ENCODE results near the gene CMTR1.

CMTR1 gene

DNA sequence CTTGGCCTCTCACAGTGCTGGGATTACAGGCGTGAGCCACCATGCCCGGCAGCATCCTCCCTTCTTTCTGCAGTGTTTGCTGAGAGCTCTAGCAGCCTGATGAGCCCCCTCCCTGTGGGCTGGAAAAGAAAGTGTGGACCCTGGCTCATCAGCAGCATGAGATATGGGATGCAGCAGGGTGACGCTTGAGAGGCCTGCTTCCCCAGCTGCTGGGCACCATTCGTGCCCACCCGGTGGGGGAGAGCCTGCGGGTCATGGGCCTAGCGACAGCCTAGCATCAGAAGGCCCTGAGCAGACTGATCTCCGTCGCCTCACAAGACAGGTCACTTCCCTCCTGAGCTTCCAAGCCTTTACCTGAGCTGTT, 82.7 kb downstream of the CMTR1 start:
- Histone ChIP-seq H3K9ac (ENCODE audit: low read length) (no peak overlapping the region), H3K27ac (ENCODE audit: low read depth, low read length) (no peak overlapping the region), H3K27me3 (ENCODE audit: control insufficient read depth, insufficient read depth, low read length) (peaks cover 13% of the 10 kb centered on the region)

DNA sequence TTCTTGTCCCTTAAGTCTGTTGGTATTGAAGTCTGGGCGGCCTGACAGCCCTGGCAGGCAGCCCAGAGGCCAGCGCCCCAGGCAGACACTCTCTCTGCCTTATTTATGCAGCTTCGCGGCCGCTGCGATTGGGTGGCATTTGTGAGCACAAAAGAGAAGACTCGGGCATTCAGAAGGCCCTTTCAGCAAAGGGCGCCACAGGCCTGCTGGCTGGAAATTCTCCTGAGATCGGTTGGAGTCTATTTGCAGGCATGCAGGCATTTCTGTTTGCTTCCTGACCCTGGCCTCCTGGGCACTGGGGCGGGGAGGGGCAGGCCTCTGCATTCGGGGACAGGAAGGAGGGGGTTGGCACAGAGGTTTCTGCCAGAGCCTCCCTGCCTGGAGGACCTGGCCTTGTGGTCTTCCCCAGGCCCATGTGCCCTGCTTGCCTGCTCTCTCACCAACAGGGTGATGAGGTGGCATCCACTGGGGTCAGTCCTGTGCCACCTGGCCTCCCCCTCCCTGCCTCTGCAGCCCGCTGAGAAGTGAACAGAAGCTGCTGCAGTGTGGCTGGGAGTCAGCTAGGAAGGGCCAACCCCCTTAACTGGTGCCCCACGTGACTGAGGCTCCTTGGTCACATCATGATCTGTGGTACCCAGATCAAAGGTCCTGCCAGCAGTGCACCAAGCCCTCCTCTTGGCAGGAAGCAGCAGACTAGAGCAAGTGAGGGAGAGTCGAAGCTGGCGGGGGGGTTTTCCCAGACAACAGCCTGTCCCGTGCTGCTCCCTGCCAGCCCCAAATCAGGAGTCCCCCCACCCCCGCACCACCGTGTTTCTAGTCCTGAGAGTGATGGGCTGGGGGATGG, 83.3 kb downstream of the CMTR1 start:
- H3K4me3 ChIP-seq (ENCODE audit: low read length): no peak overlapping the region
- H3K4me1 ChIP-seq (ENCODE audit: control insufficient read depth, insufficient read depth, low read length): peaks cover 3% of the 10 kb centered on the region
- H3K36me3 ChIP-seq (ENCODE audit: control insufficient read depth, insufficient read depth, low read length): no peaks in the 10 kb centered on the region
- peaks cover 11% of the 10 kb centered on the region for H3K27me3 ChIP-seq (ENCODE audit: control insufficient read depth, insufficient read depth, low read length)
- no peak overlapping the region for H3K9ac ChIP-seq (ENCODE audit: low read length)
- no peak overlapping the region for H3K27ac ChIP-seq (ENCODE audit: low read depth, low read length)

More for the DNA sequence above, 82.7 kb downstream of the CMTR1 start:
- Histone ChIP-seq H3K36me3 (ENCODE audit: control insufficient read depth, insufficient read depth, low read length) (no peaks in the 10 kb centered on the region), H3K4me1 (ENCODE audit: control insufficient read depth, insufficient read depth, low read length) (peaks cover 3% of the 10 kb centered on the region), H3K4me3 (ENCODE audit: low read length) (no peak overlapping the region)

- Histone ChIP-seq H3K27ac (ENCODE audit: low read depth, low read length) (no peak overlapping the region), H3K36me3 (ENCODE audit: control insufficient read depth, insufficient read depth, low read length) (no peaks in the 10 kb centered on the region), H3K4me1 (ENCODE audit: control insufficient read depth, insufficient read depth, low read length) (peaks cover 3% of the 10 kb centered on the region), H3K27me3 (ENCODE audit: control insufficient read depth, insufficient read depth, low read length) (peaks cover 11% of the 10 kb centered on the region), H3K9ac (ENCODE audit: low read length) (no peak overlapping the region), H3K4me3 (ENCODE audit: low read length) (peak overlapping the region; percentile 39)
These were observed 83.9 kb downstream of the CMTR1 start for GRCh38 chr6:37516920-37517405.

DNA sequence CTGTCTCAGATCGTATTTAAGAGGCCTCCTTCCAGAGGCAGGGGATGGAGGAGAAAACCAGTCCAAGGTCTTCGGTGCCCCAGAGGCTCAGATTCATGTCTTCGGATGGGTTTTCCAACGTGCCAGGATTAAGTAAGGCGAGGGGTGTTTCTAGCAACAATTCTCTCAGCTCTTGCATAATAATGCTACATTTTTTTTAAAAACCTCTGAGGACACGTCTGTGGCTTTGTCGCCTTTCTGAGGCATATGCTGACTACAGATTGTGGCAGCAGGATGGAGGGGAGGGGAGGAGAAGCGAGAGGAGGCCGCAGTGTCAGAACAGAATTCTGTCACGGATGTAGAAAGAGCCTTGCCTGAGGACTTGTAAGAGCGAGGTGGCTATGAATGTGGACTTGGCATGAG, 84.4 kb downstream of the CMTR1 start:
- Histone ChIP-seq H3K36me3 (ENCODE audit: control insufficient read depth, insufficient read depth, low read length) (no peaks in the 10 kb centered on the region), H3K27ac (ENCODE audit: low read depth, low read length) (no peak overlapping the region), H3K9ac (ENCODE audit: low read length) (no peak overlapping the region), H3K4me3 (ENCODE audit: low read length) (no peak overlapping the region), H3K4me1 (ENCODE audit: control insufficient read depth, insufficient read depth, low read length) (peaks cover 3% of the 10 kb centered on the region), H3K27me3 (ENCODE audit: control insufficient read depth, insufficient read depth, low read length) (peaks cover 11% of the 10 kb centered on the region)

GRCh38 chr6:37518116-37518515, 85.1 kb downstream of the CMTR1 start:
- no peak overlapping the region for H3K4me3 ChIP-seq (ENCODE audit: low read length)
- no peak overlapping the region for H3K27ac ChIP-seq (ENCODE audit: low read depth, low read length)
- no peak overlapping the region for H3K9ac ChIP-seq (ENCODE audit: low read length)

DNA sequence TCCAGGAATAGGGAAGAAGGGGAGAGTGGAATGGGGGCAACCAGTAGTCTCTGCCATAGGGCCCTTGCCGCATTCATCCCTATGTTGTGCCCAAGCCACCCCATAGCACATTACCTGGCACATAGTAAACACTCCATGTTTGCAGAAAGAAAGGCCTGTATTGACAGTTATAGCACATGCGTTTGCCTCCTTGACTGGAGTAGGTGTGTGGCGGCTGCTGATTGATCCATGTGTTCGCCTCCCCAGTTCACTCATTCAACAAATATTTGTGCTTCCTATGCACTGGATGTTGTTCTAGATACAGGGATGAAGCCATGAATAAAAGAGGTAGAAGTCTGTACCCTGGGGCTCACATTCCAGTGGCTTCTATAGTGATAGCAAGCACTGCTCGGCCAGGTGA, 86.4 kb downstream of the CMTR1 start:
- Histone ChIP-seq H3K4me3 (ENCODE audit: low read length) (no peak overlapping the region), H3K4me1 (ENCODE audit: control insufficient read depth, insufficient read depth, low read length) (peaks cover 3% of the 10 kb centered on the region), H3K36me3 (ENCODE audit: control insufficient read depth, insufficient read depth, low read length) (no peaks in the 10 kb centered on the region), H3K27ac (ENCODE audit: low read depth, low read length) (no peak overlapping the region), H3K27me3 (ENCODE audit: control insufficient read depth, insufficient read depth, low read length) (no peaks in the 10 kb centered on the region), H3K9ac (ENCODE audit: low read length) (no peak overlapping the region)

More at GRCh38 chr6:37518116-37518515, 85.1 kb downstream of the CMTR1 start:
- Histone ChIP-seq H3K36me3 (ENCODE audit: control insufficient read depth, insufficient read depth, low read length) (no peaks in the 10 kb centered on the region), H3K27me3 (ENCODE audit: control insufficient read depth, insufficient read depth, low read length) (peaks cover 5% of the 10 kb centered on the region), H3K4me1 (ENCODE audit: control insufficient read depth, insufficient read depth, low read length) (peaks cover 3% of the 10 kb centered on the region)

DNA sequence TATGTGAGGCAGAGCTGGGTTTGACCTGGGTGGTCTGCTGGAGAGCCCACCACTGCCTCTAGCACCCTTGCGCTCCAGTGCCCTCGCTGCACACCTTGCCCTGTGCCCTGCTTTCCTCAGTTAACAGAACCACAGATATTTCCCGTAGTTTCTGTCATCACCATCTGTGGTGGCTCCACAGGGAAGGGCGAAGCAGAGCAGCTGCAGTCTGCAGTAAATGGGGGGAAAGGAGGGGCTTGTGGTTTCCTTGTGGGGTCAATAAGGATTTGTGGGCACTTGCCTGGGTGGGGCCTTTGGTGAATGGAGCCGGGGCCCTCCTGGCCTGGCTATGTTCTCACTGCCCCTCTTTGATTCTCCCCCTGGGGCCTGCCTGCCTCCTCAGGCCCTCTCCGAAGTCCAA, 87.9 kb downstream of the CMTR1 start:
- H3K36me3 ChIP-seq (ENCODE audit: control insufficient read depth, insufficient read depth, low read length): no peaks in the 10 kb centered on the region
- H3K4me3 ChIP-seq (ENCODE audit: low read length): no peak overlapping the region
- H3K9ac ChIP-seq (ENCODE audit: low read length): no peak overlapping the region
- H3K4me1 ChIP-seq (ENCODE audit: control insufficient read depth, insufficient read depth, low read length): peaks cover 3% of the 10 kb centered on the region
- H3K27me3 ChIP-seq (ENCODE audit: control insufficient read depth, insufficient read depth, low read length): no peaks in the 10 kb centered on the region
- H3K27ac ChIP-seq (ENCODE audit: low read depth, low read length): no peak overlapping the region

DNA sequence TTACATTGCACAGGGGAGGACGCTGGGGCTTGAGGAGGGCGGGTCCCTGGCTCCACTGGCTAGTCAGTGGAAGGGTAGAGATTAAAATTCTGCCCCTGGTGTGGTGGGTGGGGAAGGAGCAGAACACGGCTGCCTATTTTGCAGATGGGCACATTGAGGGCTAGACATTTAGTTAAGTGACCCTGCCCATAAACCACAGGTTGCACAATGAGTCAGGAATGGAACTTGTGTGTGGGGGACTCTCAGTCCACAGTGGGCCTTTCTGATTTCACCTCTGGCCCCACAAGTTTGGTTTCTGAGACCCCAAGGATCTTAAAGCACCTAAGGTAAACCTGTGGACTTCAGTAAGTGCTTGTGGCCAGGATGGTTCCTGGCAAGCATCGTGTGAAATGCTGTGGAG, 88.7 kb downstream of the CMTR1 start:
- no peak overlapping the region for H3K27ac ChIP-seq (ENCODE audit: low read depth, low read length)
- H3K27me3 ChIP-seq (ENCODE audit: control insufficient read depth, insufficient read depth, low read length): no peaks in the 10 kb centered on the region
- H3K4me1 ChIP-seq (ENCODE audit: control insufficient read depth, insufficient read depth, low read length): no peaks in the 10 kb centered on the region
- no peaks in the 10 kb centered on the region for H3K36me3 ChIP-seq (ENCODE audit: control insufficient read depth, insufficient read depth, low read length)
- H3K9ac ChIP-seq (ENCODE audit: low read length): no peak overlapping the region
- H3K4me3 ChIP-seq (ENCODE audit: low read length): no peak overlapping the region

GRCh38 chr6:37522836-37523235, 89.8 kb downstream of the CMTR1 start:
- Histone ChIP-seq H3K9ac (ENCODE audit: low read length) (no peak overlapping the region), H3K36me3 (ENCODE audit: control insufficient read depth, insufficient read depth, low read length) (no peaks in the 10 kb centered on the region), H3K4me3 (ENCODE audit: low read length) (no peak overlapping the region), H3K4me1 (ENCODE audit: control insufficient read depth, insufficient read depth, low read length) (no peaks in the 10 kb centered on the region), H3K27me3 (ENCODE audit: control insufficient read depth, insufficient read depth, low read length) (no peaks in the 10 kb centered on the region), H3K27ac (ENCODE audit: low read depth, low read length) (no peak overlapping the region)

GRCh38 chr6:37523412-37523811, 90.4 kb downstream of the CMTR1 start:
- H3K4me1 ChIP-seq (ENCODE audit: control insufficient read depth, insufficient read depth, low read length): no peaks in the 10 kb centered on the region
- H3K27ac ChIP-seq (ENCODE audit: low read depth, low read length): no peak overlapping the region
- no peak overlapping the region for H3K4me3 ChIP-seq (ENCODE audit: low read length)
- H3K36me3 ChIP-seq (ENCODE audit: control insufficient read depth, insufficient read depth, low read length): no peaks in the 10 kb centered on the region
- no peak overlapping the region for H3K9ac ChIP-seq (ENCODE audit: low read length)
- H3K27me3 ChIP-seq (ENCODE audit: control insufficient read depth, insufficient read depth, low read length): no peaks in the 10 kb centered on the region

DNA sequence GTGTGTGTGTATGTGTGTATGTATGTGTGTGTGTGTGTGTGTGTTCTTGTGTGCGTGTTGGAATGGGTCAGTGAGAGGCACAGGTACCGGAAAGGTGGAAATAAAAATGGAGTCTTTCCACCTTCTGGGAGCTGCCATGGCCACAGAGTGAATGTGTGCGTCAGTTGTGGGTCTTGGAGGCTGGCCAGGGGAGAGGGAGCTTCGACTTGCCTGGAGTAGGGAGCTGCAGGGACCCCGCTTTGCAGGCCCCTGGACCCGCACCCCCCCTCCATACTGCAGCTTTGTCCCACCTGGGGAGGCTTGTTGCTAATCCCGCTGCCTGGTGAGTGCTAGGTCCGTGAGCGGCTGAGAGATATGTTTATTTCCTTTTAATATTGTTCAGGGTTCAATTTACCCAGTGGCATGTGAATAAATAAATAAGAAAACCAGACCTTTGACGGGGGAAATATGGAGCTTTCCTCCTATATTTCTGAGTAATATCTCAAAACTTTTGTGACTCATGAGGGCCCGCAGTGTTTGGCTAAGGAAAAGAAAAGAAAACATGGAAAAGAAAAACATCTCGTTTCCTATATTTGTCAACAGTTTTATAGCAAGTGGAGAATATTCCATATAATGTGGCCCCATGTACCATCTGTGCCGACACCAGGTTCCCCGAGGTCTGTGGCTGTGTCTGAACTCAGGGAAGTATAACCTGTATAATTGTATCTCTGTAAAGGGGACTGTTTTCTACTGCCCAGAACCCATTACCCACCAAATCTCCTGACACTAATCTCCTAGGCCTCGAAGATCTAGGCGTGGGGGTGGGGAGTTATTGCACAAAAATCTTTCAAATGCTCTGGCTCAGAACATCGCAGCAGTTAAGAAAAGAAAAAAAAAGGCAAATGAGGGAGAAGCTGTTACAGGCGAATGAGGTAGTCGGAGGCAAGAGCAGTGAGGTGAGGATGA, 91.3 kb downstream of the CMTR1 start:
- H3K9ac ChIP-seq (ENCODE audit: low read length): no peak overlapping the region
- H3K36me3 ChIP-seq (ENCODE audit: control insufficient read depth, insufficient read depth, low read length): no peaks in the 10 kb centered on the region
- H3K4me1 ChIP-seq (ENCODE audit: control insufficient read depth, insufficient read depth, low read length): no peaks in the 10 kb centered on the region
- no peaks in the 10 kb centered on the region for H3K27me3 ChIP-seq (ENCODE audit: control insufficient read depth, insufficient read depth, low read length)
- no peak overlapping the region for H3K4me3 ChIP-seq (ENCODE audit: low read length)
- no peak overlapping the region for H3K27ac ChIP-seq (ENCODE audit: low read depth, low read length)

DNA sequence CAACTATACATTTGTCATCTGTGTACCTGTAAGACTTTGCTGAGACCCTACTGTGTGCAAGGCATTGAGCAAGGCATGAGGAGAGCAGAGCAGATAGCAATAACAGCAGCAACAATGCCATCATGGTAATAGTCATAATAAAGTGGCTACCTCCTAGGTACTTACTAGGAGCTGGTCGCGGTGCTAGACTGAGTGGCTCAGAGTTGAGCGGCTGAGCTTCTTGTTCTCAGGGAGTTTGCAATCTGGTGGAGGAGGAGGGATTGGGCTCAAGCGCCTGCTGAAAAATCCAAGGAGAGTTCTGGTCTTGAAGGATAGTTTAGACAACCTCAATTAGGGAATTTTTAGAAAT, 91.9 kb downstream of the CMTR1 start:
- H3K27ac ChIP-seq (ENCODE audit: low read depth, low read length): no peak overlapping the region
- H3K36me3 ChIP-seq (ENCODE audit: control insufficient read depth, insufficient read depth, low read length): no peaks in the 10 kb centered on the region
- no peak overlapping the region for H3K9ac ChIP-seq (ENCODE audit: low read length)
- no peaks in the 10 kb centered on the region for H3K4me1 ChIP-seq (ENCODE audit: control insufficient read depth, insufficient read depth, low read length)
- no peaks in the 10 kb centered on the region for H3K27me3 ChIP-seq (ENCODE audit: control insufficient read depth, insufficient read depth, low read length)
- H3K4me3 ChIP-seq (ENCODE audit: low read length): no peak overlapping the region

Measured in rectal smooth muscle tissue (tissue), 1 donor.